HepG2 (cell line): ENCODE results near the gene TRIM7. TPM values are rescaled to one million over a fixed set of nuclear protein-coding genes. Genes with fewer than 3 reads are reported as not detected.

Source experiments
- ADNP ChIP-seq: sonication (generic); formaldehyde crosslinking; IDR thresholded peaks from 2 replicates; pipeline ENCODE4 v1.4.0; 2020; ENCODE audit warnings: missing genetic modification reagents
- BHLHE40 ChIP-seq: IDR thresholded peaks from 2 replicates; pipeline ENCODE4 v1.6.1; 2011; ENCODE audit warnings: low read length, improper control_type of control experiment
- CBX1 ChIP-seq: IDR thresholded peaks from one replicate; pipeline ENCODE4 v1.6.1; 2016; ENCODE audit warnings: antibody characterized with exemption, low read depth
- DNMT3B ChIP-seq: conservative IDR thresholded peaks from 2 replicates; pipeline ENCODE4 v1.6.1; 2016; ENCODE audit warnings: missing biosample characterization, control low read depth
- EED ChIP-seq: sonication (generic); formaldehyde crosslinking; IDR thresholded peaks from 2 replicates; pipeline ENCODE4 v1.5.0; 2020; ENCODE audit warnings: mild to moderate bottlenecking, missing genetic modification reagents
- HHEX ChIP-seq: IDR thresholded peaks from 2 replicates; pipeline ENCODE4 v1.6.1; 2016; ENCODE audit warnings: control low read depth
- HNRNPH1 ChIP-seq: fragments of 200-400 bp; formaldehyde crosslinking; optimal IDR thresholded peaks from 2 replicates; pipeline ENCODE3; 2017; ENCODE audit warnings: mild to moderate bottlenecking, low read depth, low read length
- IKZF1 ChIP-seq: fragments of 450-650 bp; IDR thresholded peaks from 2 replicates; pipeline ENCODE4 v1.7.1; 2016
- IRX3 ChIP-seq: sonication (generic); formaldehyde crosslinking; IDR thresholded peaks from 2 replicates; pipeline ENCODE4 v1.8.1; 2023; ENCODE audit warnings: mild to moderate bottlenecking, low read depth, missing genetic modification reagents, borderline replicate concordance
- LCORL ChIP-seq, 2 experiments: fragments of 450-650 bp in 1 of 2; sonication (generic) in 1 of 2; formaldehyde crosslinking in 1 of 2; IDR thresholded peaks; 2 replicates each; pipeline versions ENCODE4 v1.5.0 to v1.6.1; 2017 to 2020; ENCODE audit warnings: antibody characterized with exemption in 1 of 2, missing genetic modification reagents in 1 of 2
- NRL ChIP-seq: sonication (generic); formaldehyde crosslinking; IDR thresholded peaks from 2 replicates; pipeline ENCODE4 v1.5.0; 2020; ENCODE audit warnings: missing genetic modification reagents, mild to moderate bottlenecking, moderate library complexity, borderline replicate concordance
- ONECUT2 ChIP-seq: sonication (generic); formaldehyde crosslinking; IDR thresholded peaks from 2 replicates; pipeline ENCODE4 v1.4.0; 2020; ENCODE audit warnings: missing genetic modification reagents
- PPARG ChIP-seq: conservative IDR thresholded peaks from 2 replicates; pipeline ENCODE4 v1.6.1; 2016; ENCODE audit warnings: missing biosample characterization, missing genetic modification reagents
- REXO4 ChIP-seq: sonication (generic); formaldehyde crosslinking; IDR thresholded peaks from 2 replicates; pipeline ENCODE4 v1.8.0; 2022; ENCODE audit warnings: missing genetic modification reagents, mild to moderate bottlenecking, borderline replicate concordance
- THAP11 ChIP-seq: IDR thresholded peaks from 2 replicates; pipeline ENCODE4 v1.6.1; 2016; ENCODE audit warnings: missing biosample characterization, missing genetic modification reagents
- ZBTB49 ChIP-seq: sonication (generic); formaldehyde crosslinking; IDR thresholded peaks from 2 replicates; pipeline ENCODE4 v1.4.0; 2020; ENCODE audit warnings: missing genetic modification reagents, borderline replicate concordance
- ZNF343 ChIP-seq: sonication (generic); formaldehyde crosslinking; IDR thresholded peaks from 2 replicates; pipeline ENCODE4 v1.4.0; 2020; ENCODE audit warnings: mild to moderate bottlenecking, missing genetic modification reagents
- ZNF446 ChIP-seq: sonication (generic); formaldehyde crosslinking; IDR thresholded peaks from 2 replicates; pipeline ENCODE4 v1.5.0; 2020; ENCODE audit warnings: mild to moderate bottlenecking, missing genetic modification reagents
- ZNF510 ChIP-seq: sonication (generic); formaldehyde crosslinking; IDR thresholded peaks from 2 replicates; pipeline ENCODE4 v1.4.0; 2020; ENCODE audit warnings: low read depth, mild to moderate bottlenecking, missing genetic modification reagents
- ZNF550 ChIP-seq: sonication (generic); formaldehyde crosslinking; IDR thresholded peaks from 2 replicates; pipeline ENCODE4 v1.4.0; 2020; ENCODE audit warnings: mild to moderate bottlenecking, missing genetic modification reagents, borderline replicate concordance
- ZNF580 ChIP-seq: IDR thresholded peaks from 2 replicates; pipeline ENCODE4 v1.6.1; 2016; ENCODE audit warnings: low read depth, borderline replicate concordance
- ZSCAN29 ChIP-seq: sonication (generic); formaldehyde crosslinking; conservative IDR thresholded peaks from 2 replicates; pipeline ENCODE4 v1.4.0; 2020; ENCODE audit warnings: mild to moderate bottlenecking, missing genetic modification reagents
- polyA plus RNA-seq, 8 experiments: library from polyadenylated mRNA; depleted of rRNA in 3 of 8; stranded (reverse) in 7 of 8; unstranded in 1 of 8; fragments of >200 nt; fragmentation: Illumina TruSeq in 4 of 8; extraction: Trizol in 4 of 8; gene quantifications; 2 replicates each; pipeline versions ENCODE4 v1.2.1 to v1.2.3, GENCODE V29; 2011 to 2016; ENCODE audit warnings: low read depth in 4 of 8, missing spikeins in 1 of 8, mixed read lengths in 1 of 8; ENCODE audit not compliant: insufficient read depth in 1 of 8
- total RNA-seq, 5 experiments: library from RNA; depleted of rRNA; stranded (reverse); fragments of >200 nt; fragmentation: Illumina TruSeq; extraction: Trizol; gene quantifications; 2 replicates each; pipeline ENCODE4 v1.2.3, GENCODE V29; 2016; ENCODE audit warnings: low read depth in 1 of 5
- TF ChIP-seq, protein P1 (sequence below): sonication (generic); formaldehyde crosslinking; IDR thresholded peaks from 2 replicates; pipeline ENCODE4 v1.4.0; 2020; ENCODE audit warnings: missing genetic modification reagents
- TF ChIP-seq, protein P2 (sequence below): sonication (generic); formaldehyde crosslinking; IDR thresholded peaks from 2 replicates; pipeline ENCODE4 v1.5.0; 2020; ENCODE audit warnings: mild to moderate bottlenecking, missing genetic modification reagents

TRIM7 gene
- total and polyA plus RNA-seq, 2 of the 13 experiments (the other 11 are each of a cell fraction or from before 2014, with no cell fraction given) = 0.13 TPM; not detected in 1

- TF ChIP-seq ZNF580 (CRISPR knock-in tag) = no peak
- no peak for TF ChIP-seq ZSCAN29 (CRISPR knock-in tag)
- no peak for TF ChIP-seq ZNF343 (CRISPR knock-in tag)
- TF ChIP-seq DNMT3B = no peak
- TF ChIP-seq, protein P1, sequence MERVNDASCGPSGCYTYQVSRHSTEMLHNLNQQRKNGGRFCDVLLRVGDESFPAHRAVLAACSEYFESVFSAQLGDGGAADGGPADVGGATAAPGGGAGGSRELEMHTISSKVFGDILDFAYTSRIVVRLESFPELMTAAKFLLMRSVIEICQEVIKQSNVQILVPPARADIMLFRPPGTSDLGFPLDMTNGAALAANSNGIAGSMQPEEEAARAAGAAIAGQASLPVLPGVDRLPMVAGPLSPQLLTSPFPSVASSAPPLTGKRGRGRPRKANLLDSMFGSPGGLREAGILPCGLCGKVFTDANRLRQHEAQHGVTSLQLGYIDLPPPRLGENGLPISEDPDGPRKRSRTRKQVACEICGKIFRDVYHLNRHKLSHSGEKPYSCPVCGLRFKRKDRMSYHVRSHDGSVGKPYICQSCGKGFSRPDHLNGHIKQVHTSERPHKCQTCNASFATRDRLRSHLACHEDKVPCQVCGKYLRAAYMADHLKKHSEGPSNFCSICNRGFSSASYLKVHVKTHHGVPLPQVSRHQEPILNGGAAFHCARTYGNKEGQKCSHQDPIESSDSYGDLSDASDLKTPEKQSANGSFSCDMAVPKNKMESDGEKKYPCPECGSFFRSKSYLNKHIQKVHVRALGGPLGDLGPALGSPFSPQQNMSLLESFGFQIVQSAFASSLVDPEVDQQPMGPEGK (CRISPR knock-in tag) = peak; percentile 31; the same call in 1 of the 2 replicates
- TF ChIP-seq ADNP (CRISPR knock-in tag) = no peak
- no peak for TF ChIP-seq IRX3 (CRISPR knock-in tag)
- TF ChIP-seq NRL (CRISPR knock-in tag) = peak; percentile 23; the same call in 1 of the 2 replicates
- no peak for TF ChIP-seq ZNF446 (CRISPR knock-in tag)
- TF ChIP-seq, protein P2, sequence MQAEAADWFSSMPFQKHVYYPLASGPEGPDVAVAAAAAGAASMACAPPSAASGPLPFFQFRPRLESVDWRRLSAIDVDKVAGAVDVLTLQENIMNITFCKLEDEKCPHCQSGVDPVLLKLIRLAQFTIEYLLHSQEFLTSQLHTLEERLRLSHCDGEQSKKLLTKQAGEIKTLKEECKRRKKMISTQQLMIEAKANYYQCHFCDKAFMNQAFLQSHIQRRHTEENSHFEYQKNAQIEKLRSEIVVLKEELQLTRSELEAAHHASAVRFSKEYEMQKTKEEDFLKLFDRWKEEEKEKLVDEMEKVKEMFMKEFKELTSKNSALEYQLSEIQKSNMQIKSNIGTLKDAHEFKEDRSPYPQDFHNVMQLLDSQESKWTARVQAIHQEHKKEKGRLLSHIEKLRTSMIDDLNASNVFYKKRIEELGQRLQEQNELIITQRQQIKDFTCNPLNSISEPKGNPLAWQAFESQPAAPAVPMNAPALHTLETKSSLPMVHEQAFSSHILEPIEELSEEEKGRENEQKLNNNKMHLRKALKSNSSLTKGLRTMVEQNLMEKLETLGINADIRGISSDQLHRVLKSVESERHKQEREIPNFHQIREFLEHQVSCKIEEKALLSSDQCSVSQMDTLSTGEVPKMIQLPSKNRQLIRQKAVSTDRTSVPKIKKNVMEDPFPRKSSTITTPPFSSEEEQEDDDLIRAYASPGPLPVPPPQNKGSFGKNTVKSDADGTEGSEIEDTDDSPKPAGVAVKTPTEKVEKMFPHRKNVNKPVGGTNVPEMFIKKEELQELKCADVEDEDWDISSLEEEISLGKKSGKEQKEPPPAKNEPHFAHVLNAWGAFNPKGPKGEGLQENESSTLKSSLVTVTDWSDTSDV (CRISPR knock-in tag) = no peak
- TF ChIP-seq ZBTB49 (CRISPR knock-in tag) = no peak
- TF ChIP-seq ONECUT2 = no peak
- no peak for TF ChIP-seq EED
- no peak for TF ChIP-seq REXO4 (CRISPR knock-in tag)
- TF ChIP-seq BHLHE40 = no peak
- 0 out of 2 replicates have a peak, but pooled peaks have one; percentile 13 for TF ChIP-seq THAP11 (CRISPR knock-in tag)
- TF ChIP-seq LCORL (IDR thresholded peaks at IDR 0.05) = no peak
- TF ChIP-seq LCORL (CRISPR knock-in tag; IDR thresholded peaks at IDR 0.05) = no peak
- TF ChIP-seq ZNF550 (CRISPR knock-in tag) = no peak
- peak; percentile 44 for TF ChIP-seq CBX1
- TF ChIP-seq ZNF510 = no peak
- no peak for TF ChIP-seq IKZF1
- no peak for TF ChIP-seq HHEX (CRISPR knock-in tag)
- TF ChIP-seq HNRNPH1 = no peak
- no peak for TF ChIP-seq PPARG (CRISPR knock-in tag)
These were observed 45.5 kb downstream of the TRIM7 start (continued) for GRCh38 chr5:181159286-181160151.
